Activated gamma-delta T cell treated with anti-CD3 and anti-CD28 coated beads, Interleukin-2, amount 50 U/mL, for 16 hours (primary cell): ENCODE results near the gene GPC6.

ENCODE experiments used
- DNase-seq: peaks from one replicate; pipeline ENCODE4 v3.0.0-alpha.2; 2020; ENCODE audit warnings: low read depth

GPC6 gene

DNA sequence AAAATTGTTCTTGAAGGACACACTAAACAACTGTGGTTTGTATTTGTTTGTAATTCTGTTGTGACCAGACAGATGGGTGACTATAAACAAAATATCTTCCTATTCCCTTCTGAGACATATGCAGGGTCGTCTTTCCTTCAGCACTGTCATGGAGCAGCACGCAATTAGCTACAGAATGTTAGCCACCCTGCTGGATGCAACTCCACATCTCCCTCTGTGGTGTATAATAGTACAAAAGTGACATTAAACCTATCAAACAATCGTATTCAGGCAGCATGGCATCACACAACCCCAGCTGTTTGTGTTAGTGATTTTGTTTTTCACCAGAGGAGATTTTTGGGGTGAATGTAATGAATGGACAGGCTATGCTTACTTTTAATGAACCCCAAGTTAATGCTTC lies 146.2 kb downstream of the GPC6 start:
- no peak for DNase-seq

DNA sequence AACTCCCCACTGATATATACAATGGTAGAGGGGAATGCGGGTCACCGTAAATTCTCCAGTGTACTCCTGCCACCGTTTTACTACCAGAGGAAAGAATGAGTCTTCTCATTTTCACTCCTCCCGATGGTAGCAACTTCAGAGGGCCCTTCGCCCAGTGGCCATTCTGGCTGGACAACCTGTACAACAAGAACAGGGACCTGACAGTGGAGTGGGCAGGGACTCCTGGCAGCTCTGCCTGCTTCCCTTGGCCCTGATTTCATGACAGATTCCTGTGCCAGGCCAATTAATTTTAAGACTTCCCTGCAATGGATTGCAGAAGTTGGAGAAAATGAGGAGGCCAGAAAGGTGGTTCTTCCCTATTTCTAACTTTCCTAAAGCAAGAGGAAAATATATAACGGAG lies 148.9 kb downstream of the GPC6 start:
- DNase-seq, result no peak

DNA sequence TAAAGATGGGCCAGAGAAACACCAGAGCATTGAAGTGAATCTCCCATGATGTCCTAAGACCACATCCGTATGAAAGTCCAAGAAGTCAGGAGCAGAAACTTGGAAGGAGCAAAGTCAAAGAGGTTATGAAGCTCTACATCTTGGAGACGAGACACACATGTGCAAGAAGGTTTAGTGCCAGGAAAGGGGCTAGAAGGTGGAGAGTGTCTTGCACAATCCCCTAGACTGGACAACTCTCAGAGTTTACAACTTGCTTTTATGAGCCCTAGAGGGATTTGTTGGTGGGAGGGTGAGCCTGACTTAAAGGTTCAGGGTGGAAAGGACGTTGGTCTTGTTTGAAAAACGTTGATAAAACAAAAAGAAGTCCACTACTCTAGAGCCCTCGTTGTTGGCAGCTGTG lies 150.6 kb downstream of the GPC6 start:
- no peak for DNase-seq

GRCh38 chr13:93378184-93378583 lies 151.6 kb downstream of the GPC6 start:
- no peak for DNase-seq

GRCh38 chr13:93386116-93386515 lies 159.5 kb downstream of the GPC6 start:
- DNase-seq, result no peak

GRCh38 chr13:93388701-93389100 lies 162.1 kb downstream of the GPC6 start:
- no peak for DNase-seq

GRCh38 chr13:93397619-93398018 lies 171.0 kb downstream of the GPC6 start:
- no peak for DNase-seq

DNA sequence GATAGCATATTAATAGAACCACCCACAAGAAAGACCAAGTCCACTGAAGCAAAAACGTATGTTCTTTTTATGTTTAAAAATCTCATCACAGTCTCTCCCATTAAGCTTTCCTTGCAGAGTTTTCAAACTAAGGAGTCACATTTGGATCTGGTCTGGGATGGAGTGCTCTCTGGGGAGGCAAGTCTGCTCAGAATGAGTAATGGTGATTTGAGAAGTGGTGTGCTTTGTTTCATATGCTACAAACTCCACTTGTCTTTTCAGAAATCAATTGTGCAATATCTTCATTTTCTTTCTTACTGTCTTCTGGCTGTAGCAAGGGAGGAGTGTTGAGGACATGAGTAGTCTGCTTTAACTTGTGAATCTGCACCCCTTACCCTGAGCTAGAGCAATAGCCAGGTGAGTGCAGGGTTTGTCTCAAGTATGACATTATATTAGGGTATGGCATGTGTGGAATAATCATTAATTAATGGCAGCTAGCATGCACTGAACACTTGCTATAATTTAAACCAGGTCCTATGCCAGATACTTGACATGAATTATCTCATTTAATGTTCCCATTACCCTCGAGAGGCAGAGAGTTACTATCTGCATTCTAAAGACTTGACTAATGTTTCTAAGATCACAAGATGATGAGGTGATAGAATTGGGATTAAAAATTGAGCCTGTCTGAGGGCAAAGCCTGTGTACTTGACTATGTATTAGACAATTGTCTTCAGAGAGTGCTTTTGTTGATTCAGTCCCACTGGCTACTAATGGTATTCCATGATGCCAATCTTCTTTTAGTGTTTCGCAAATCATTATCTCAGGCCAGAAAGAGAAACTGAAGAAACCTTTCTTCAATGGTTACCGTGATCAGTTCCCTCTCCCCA lies 171.8 kb downstream of the GPC6 start:
- no peak for DNase-seq

- DNase-seq, result no peak
Observed at GRCh38 chr13:93399212-93399611, 172.6 kb downstream of the GPC6 start.

DNA sequence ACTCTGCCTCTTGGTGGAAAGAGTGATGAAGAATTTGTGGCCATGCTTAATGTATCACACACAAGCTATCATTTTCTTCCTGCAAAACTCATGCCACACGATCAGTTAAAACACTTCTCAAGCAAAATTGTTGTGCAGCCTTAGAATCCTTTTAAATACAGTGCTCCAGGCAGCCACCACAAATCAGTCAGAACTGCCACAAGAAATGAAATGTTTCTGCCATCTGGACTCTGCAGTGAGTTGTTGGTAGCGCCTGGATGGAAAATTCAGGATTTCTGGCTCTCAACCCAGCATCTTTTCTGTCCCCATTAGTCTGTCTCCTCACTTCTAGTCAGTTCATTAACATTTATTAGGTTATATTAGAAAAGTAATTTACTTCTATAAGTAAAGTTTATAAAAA lies 179.5 kb downstream of the GPC6 start:
- no peak for DNase-seq

GRCh38 chr13:93407551-93407950 lies 180.9 kb downstream of the GPC6 start:
- DNase-seq, result no peak

GRCh38 chr13:93409001-93409400 lies 182.4 kb downstream of the GPC6 start:
- DNase-seq, result no peak

DNA sequence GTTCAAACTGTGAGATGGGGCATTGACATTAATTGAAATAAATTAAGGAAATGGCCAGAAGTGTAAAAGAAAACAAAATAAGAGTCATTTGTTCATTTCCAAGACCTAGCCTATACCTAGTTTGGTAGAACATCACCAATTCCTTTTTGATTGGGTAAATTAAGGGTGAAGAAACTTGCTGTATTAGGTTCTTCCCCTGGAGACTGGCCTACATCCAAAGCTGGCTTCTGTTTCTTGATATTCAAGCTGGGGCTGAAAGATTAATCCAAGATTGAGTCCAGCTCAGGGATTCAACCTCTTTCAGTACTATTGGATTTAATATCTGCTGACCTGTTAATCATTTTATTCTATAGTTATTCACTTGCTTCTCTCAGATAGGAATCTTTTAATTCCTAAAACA lies 183.2 kb downstream of the GPC6 start:
- DNase-seq, result no peak

- no peak for DNase-seq
Observed at GRCh38 chr13:93411186-93411680, 184.6 kb downstream of the GPC6 start.

GRCh38 chr13:93412676-93413075 lies 186.1 kb downstream of the GPC6 start:
- DNase-seq, result no peak

- no peak for DNase-seq
Observed at GRCh38 chr13:93413972-93414717, 187.5 kb downstream of the GPC6 start.

DNA sequence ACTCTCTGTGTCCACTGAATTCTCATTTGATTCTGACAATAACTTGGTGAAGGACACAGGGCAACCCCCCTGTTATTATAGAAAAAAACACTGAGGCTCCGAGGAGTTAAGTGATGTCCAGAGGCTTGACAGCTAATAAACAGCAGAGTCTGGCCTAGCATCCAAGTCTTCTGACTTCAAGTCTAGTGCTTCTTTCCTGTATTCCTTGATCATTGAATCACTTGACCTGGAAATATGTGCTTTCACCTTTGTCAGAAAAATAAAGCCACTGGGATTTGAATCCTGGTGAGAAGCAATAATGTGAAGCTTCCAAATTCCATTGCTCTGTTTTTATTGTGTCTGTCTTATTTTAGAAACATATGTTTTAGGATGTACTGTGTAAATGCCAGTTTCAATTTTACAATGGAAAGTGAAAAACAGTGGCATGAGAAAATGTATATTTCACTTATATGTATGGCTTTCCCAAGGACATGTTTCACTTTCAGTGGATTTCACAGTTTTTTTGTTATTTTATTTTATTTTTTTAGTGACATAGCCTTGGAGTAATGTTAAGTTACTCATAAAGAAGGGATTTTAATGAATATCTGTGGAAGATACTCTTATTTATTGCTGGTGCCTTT lies 190.2 kb downstream of the GPC6 start:
- no peak for DNase-seq

DNA sequence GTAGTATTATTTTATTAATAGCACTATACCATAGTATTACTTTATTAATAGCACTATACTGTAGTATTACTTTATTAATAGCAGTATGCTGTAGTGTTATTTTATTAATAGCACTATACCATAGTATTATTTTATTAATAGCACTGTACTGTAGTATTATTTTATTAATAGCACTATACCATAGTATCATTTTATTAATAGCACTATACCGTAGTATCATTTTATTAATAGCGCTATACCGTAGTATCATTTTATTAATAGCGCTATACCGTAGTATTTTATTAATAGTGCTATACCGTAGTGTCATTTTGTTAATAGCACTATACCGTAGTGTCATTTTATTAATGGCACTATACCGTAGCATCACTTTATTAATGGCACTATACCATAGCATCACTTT lies 191.8 kb downstream of the GPC6 start:
- DNase-seq, result no peak

- DNase-seq, result no peak
Observed at GRCh38 chr13:93420206-93420605, 193.6 kb downstream of the GPC6 start.

- DNase-seq, result no peak
Observed at GRCh38 chr13:93420887-93421286, 194.3 kb downstream of the GPC6 start.

GRCh38 chr13:93422980-93423543 lies 196.5 kb downstream of the GPC6 start:
- no peak for DNase-seq

GRCh38 chr13:93425411-93425810 lies 198.8 kb downstream of the GPC6 start:
- no peak for DNase-seq

GRCh38 chr13:93430381-93430780 lies 203.8 kb downstream of the GPC6 start:
- no peak for DNase-seq
